Right atrium auricular region (tissue), 2 donors: Measurements from ENCODE around the gene FETUB. TPM values are rescaled to one million over a fixed set of nuclear protein-coding genes. Genes with fewer than 3 reads are reported as not detected.
"Not testable (repeated sequence)": the region's sequence is repeated elsewhere in the genome, so short reads cannot be mapped to it uniquely, and the experiment has no call there.

Source experiments
- DNase-seq: peaks from one replicate; pipeline ENCODE4 v3.0.0-alpha.2; 2019; ENCODE audit warnings: low spot score
- H3K27ac ChIP-seq, 2 donors: fragments of 200-600 bp; sonication (generic); 1 replicate in 1 of 2; 2 replicates in 1 of 2; pipeline ENCODE4 v1.5.1; 2016 to 2019
- H3K27me3 ChIP-seq, 2 donors: fragments of 200-600 bp; sonication (generic); one replicate each; pipeline versions ENCODE4 v1.5.1 to v1.6.0; 2017 to 2019
- H3K36me3 ChIP-seq: fragments of 200-600 bp; sonication (generic); one replicate; pipeline ENCODE4 v1.5.1; 2016
- H3K4me1 ChIP-seq, 2 donors: fragments of 200-600 bp; sonication (generic); one replicate each; pipeline versions ENCODE4 v1.5.1 to v1.6.0; 2017 to 2019
- H3K4me3 ChIP-seq, 2 donors: fragments of 200-600 bp; sonication (generic); 1 replicate in 1 of 2; 2 replicates in 1 of 2; pipeline ENCODE4 v1.5.1; 2017 to 2019; ENCODE audit warnings: mild to moderate bottlenecking in 1 of 2, moderate library complexity in 1 of 2
- H3K9me3 ChIP-seq, 2 donors: fragments of 200-600 bp; sonication (generic); one replicate each; pipeline ENCODE4 v1.5.1; 2019
- CTCF ChIP-seq, 2 donors: fragments of 200-600 bp; sonication (generic); IDR thresholded peaks; one replicate each; pipeline ENCODE4 v1.5.1; 2019; ENCODE audit warnings: antibody characterized with exemption in 2 of 2
- total RNA-seq, 2 donors: library from RNA; depleted of rRNA; stranded (reverse); fragments of >200 nt; gene quantifications; one replicate each; pipeline ENCODE4 v1.1.0, GENCODE V29; 2016

FETUB gene
- total RNA-seq, 2 donors from 2014 or later = not detected

- no peak for DNase-seq
- H3K4me1 ChIP-seq = no peaks in the 10 kb centered on the region
- H3K4me3 ChIP-seq = no peak overlapping the region
- TF ChIP-seq CTCF (IDR thresholded peaks at IDR 0.05) = no peak
- H3K9me3 ChIP-seq = no peaks in the 10 kb centered on the region
- H3K27ac ChIP-seq = no peak overlapping the region
- no peaks in the 10 kb centered on the region for H3K36me3 ChIP-seq
- no peaks in the 10 kb centered on the region for H3K27me3 ChIP-seq
These were observed 47.0 kb downstream of the FETUB start for GRCh38 chr3:186687120-186687651.

- not testable (repeated sequence) for DNase-seq, H3K27ac ChIP-seq, H3K4me1 ChIP-seq, H3K4me3 ChIP-seq, H3K27me3 ChIP-seq, H3K9me3 ChIP-seq, H3K36me3 ChIP-seq
These were observed 50.1 kb downstream of the FETUB start for GRCh38 chr3:186690304-186690703.

DNA sequence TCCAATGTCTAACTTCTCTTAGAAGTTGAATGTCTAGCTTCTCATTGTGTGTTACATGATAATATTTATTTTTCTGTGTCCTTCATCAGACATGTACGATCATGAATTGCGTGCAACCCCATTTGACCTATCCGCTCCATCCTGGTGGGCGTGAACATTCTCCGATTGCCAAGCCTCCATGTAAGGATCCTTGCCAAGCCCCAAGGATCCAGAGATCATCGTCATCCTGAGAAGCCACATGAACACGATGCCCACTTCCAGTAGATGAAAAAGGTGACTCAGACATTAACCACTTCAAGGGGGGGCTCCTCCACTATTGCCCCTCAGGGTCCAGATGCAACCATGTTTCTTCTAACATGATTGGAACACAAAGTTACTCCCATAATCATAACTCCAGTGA lies 51.5 kb downstream of the FETUB start:
- no peak for DNase-seq
- H3K27ac ChIP-seq = no peak overlapping the region
- H3K27me3 ChIP-seq = no peaks in the 10 kb centered on the region
- no peaks in the 10 kb centered on the region for H3K36me3 ChIP-seq
- no peak for TF ChIP-seq CTCF (IDR thresholded peaks at IDR 0.05)
- no peaks in the 10 kb centered on the region for H3K9me3 ChIP-seq
- no peaks in the 10 kb centered on the region for H3K4me1 ChIP-seq
- H3K4me3 ChIP-seq = no peak overlapping the region

DNA sequence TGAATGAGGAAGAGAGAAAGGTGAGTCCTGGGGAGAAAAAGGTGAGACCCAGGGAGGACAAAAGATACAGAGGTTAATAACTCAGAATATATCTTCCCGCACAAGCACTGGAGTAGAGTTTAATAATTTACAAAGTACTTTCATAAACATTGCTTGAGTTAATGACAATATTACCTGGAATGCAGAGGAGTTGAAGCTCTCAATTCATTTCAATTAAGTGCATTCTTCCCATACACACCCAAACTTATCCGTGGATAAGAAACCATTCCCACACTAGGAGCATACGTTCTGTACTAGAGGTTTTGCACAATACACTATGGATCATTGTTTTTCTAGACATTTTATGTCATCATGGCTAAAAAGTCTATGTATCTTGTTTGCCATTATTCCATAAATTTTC lies 53.6 kb downstream of the FETUB start:
- TF ChIP-seq CTCF (IDR thresholded peaks at IDR 0.05) = no peak
- no peak overlapping the region for H3K4me3 ChIP-seq
- H3K36me3 ChIP-seq = no peaks in the 10 kb centered on the region
- no peaks in the 10 kb centered on the region for H3K4me1 ChIP-seq
- no peaks in the 10 kb centered on the region for H3K9me3 ChIP-seq
- DNase-seq = no peak
- H3K27me3 ChIP-seq = no peaks in the 10 kb centered on the region
- H3K27ac ChIP-seq = no peak overlapping the region

DNA sequence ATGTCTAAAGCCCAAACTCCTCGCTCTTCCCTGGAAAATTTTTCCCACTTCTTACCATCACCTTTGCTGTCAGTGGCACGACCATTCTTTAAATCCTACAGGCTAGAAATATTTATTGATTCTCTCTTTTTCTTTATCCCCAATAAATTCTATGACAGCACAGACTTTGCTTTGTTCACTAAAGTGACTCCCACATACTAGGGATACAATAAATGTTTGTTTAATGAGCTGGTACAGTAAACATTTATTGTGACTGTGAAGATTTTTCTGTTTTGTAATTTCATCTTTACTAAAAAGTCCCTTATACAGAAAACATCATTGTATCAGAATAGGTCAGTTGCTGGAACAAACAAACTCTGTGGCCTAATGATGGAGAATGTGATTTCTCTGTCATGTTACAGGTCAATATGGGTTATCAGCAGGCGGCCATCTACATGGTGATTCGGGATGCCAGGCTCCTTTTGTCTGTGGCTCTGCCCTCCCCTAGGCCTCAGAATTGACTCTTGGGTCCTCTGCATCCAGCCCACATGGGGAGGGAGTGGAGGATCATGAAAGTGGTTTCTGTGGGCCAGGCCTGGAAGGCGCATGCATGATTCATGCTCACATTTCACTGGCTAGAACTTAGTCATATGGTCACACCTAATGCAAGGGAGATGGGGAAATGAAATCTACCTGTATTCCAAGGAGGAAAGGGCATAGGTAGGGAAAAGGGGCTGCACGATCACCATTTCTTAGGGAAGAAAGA lies 54.3 kb downstream of the FETUB start:
- H3K27me3 ChIP-seq = no peaks in the 10 kb centered on the region
- no peak for DNase-seq
- H3K4me3 ChIP-seq = no peak overlapping the region
- no peak for TF ChIP-seq CTCF (IDR thresholded peaks at IDR 0.05)
- H3K36me3 ChIP-seq = no peaks in the 10 kb centered on the region
- no peaks in the 10 kb centered on the region for H3K4me1 ChIP-seq
- H3K27ac ChIP-seq = no peak overlapping the region
- H3K9me3 ChIP-seq = no peaks in the 10 kb centered on the region

DNA sequence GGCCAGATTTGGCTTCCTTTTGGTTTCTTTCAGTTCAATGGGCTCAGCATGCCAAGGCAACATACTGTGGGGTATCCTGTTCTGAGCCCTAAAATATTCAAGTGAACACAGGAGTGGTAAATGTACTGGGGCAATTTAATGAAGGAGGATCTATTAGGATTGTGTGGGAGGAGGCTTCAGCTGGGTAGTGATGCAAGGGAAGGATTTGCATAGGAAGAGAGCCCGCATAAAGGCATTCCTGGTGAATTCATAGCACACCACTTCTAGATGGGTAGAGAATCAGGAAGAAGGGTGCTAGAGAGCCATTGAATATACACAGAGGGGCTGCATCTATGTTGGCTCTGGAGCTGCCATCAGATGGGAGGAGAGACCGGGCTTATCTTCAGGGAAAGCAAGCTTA lies 56.3 kb downstream of the FETUB start:
- TF ChIP-seq CTCF (IDR thresholded peaks at IDR 0.05) = no peak
- H3K9me3 ChIP-seq = no peaks in the 10 kb centered on the region
- no peaks in the 10 kb centered on the region for H3K27me3 ChIP-seq
- no peak for DNase-seq
- H3K36me3 ChIP-seq = no peaks in the 10 kb centered on the region
- H3K4me1 ChIP-seq = peaks cover 0 to 7% of the 10 kb centered on the region in 2 donors
- no peak overlapping the region for H3K4me3 ChIP-seq
- no peak overlapping the region for H3K27ac ChIP-seq
